Measurements from ENCODE around the gene SOS1. TPM values are rescaled to one million over a fixed set of nuclear protein-coding genes. Genes with fewer than 3 reads are reported as not detected.
A peak's percentile ranks its signal among the peaks of the same experiment; 100 is the strongest.

Gene SOS1
- total RNA-seq: 10 to 100 TPM in 5 of 6 experiments, 1 to 10 TPM in 1; 9.6 to 20.1 (median 16.5) TPM
- long read RNA-seq, partial matches to known transcripts: 0 of 2 reads
- long read RNA-seq, other reads (novel, unspliced or antisense): 2 of 2 reads

DNA sequence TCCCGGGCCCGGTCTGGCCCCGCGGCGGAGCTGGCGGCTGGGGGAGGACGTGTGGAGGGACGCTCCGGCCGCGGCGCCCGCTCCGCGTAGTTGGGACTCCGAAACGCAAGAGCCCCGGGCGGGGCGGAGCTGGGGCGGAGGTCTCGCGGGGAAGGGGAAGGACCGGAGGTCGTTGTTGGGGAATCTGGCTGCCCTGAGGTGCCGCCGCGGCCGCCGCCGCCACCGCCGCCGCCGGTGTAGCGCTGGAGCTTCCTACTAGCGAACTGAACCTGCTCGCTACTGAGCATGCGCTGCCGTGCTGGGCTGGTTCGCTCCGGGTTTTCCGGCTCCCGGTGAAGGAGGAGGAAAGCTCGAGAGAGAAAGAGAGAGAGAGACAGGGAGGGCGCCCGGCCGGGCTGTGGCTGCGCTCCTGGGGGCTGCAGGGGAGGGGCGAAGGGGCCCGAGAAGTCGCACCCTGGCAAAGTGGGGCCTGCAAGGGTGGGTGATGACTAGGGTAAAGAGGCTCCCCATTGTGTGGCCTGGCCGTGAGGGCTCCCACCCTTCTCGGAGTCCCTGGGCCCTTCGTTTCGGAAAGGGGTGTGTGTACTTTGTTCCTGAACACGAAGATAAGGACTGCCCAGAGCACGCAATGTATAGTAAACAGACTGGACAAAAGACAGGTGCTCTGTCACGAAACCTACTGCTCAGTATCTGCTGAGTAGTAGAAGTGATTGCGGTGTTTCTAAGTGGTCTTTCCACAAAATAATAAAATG, at the start of gene SOS1:
Gene SOS1, minus strand, starts transcription at position 281 of the 752 bp plus-strand sequence. CDS start 629 bp downstream, outside the sequence.
- DNase-seq (peak; percentile 97), ATAC-seq (peak; percentile 74 to 82 (median 78))
- Histone ChIP-seq H3K36me3 (no peaks in the 10 kb centered on the region), H3K4me3 (peak within 1 kb of the TSS; percentile 82 to 85 (median 82)), H3K27me3 (no peaks in the 10 kb centered on the region), H3K9me3 (no peaks in the 10 kb centered on the region), H3K27ac (peak within 1 kb of the TSS; percentile 93 to 98 (median 98)), H3K4me1 (peaks cover 0 to 32% (median 11%) of the 10 kb centered on the region in 4 donors)
- under 1% methylated on average over 22 of the region's 60 CpGs for WGBS (ENCODE audit: insufficient coverage, low coverage, low lambda C conversion rate, missing lambda C conversion rate)
- intact Hi-C loops (cut with DNase I): no loop called here
- TF ChIP-seq, protein P1, sequence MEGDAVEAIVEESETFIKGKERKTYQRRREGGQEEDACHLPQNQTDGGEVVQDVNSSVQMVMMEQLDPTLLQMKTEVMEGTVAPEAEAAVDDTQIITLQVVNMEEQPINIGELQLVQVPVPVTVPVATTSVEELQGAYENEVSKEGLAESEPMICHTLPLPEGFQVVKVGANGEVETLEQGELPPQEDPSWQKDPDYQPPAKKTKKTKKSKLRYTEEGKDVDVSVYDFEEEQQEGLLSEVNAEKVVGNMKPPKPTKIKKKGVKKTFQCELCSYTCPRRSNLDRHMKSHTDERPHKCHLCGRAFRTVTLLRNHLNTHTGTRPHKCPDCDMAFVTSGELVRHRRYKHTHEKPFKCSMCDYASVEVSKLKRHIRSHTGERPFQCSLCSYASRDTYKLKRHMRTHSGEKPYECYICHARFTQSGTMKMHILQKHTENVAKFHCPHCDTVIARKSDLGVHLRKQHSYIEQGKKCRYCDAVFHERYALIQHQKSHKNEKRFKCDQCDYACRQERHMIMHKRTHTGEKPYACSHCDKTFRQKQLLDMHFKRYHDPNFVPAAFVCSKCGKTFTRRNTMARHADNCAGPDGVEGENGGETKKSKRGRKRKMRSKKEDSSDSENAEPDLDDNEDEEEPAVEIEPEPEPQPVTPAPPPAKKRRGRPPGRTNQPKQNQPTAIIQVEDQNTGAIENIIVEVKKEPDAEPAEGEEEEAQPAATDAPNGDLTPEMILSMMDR (IDR thresholded peaks at IDR 0.05): no peak
- TF ChIP-seq POLR2A (IDR thresholded peaks at IDR 0.05): peak; percentile 93

DNA sequence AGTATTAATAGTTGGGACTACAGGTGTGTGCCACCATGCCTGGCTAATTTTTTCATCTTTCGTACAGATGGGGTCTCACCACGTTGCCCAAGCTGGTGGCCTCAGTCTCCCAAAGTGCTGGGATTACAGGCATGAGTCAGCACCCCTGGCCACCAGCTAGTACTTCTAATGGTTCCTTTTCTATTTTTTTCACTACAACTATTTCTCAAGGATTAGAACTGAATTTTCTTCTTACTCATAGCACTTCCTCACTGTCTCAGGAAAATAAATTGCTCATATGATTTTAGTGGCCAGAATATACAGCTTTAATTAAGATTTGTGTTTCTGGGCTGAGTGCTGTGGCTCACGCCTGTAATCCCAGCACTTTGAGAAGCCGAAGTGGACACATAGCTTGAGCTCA, 43.2 kb upstream of the SOS1 start:
- ATAC-seq (no peak), DNase-seq (no peak)
- H3K9me3 ChIP-seq: no peaks in the 10 kb centered on the region
- WGBS (ENCODE audit: insufficient coverage, low coverage, low lambda C conversion rate, missing lambda C conversion rate): 72% methylated on average over 3 of the region's 4 CpGs
- no peaks in the 10 kb centered on the region for H3K36me3 ChIP-seq
- TF ChIP-seq POLR2A (IDR thresholded peaks at IDR 0.05): no peak
- TF ChIP-seq, protein P1 (IDR thresholded peaks at IDR 0.05): no peak
- intact Hi-C loops (cut with DNase I): no loop called here
- H3K4me3 ChIP-seq: no peak overlapping the region
- no peaks in the 10 kb centered on the region for H3K4me1 ChIP-seq
- H3K27ac ChIP-seq: no peak overlapping the region
- no peaks in the 10 kb centered on the region for H3K27me3 ChIP-seq

DNA sequence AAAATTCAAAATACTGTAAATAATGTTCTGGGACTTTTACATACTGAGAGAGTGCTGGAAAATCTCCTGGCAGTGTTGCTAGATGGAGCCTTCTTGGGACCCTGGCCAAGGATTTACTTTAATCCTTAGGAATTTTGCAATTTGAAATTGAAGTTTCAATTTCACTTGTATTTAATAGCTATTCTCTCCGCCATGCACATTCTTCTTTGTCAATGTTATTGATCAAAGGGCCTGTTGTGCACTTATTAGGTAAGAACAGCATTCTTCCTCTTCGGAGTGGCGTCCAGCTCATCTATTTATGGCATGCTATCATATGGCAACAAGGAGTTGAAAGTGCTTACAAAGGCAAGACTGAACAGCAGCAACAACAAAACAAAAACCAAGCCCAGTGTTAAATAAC, 40.1 kb upstream of the SOS1 start:
- H3K27ac ChIP-seq: no peak overlapping the region
- H3K4me1 ChIP-seq: no peaks in the 10 kb centered on the region
- TF ChIP-seq, protein P1 (IDR thresholded peaks at IDR 0.05): no peak
- no peak for TF ChIP-seq POLR2A (IDR thresholded peaks at IDR 0.05)
- no peaks in the 10 kb centered on the region for H3K27me3 ChIP-seq
- ATAC-seq (no peak), DNase-seq (no peak)
- no peaks in the 10 kb centered on the region for H3K36me3 ChIP-seq
- intact Hi-C loops (cut with DNase I): no loop called here
- H3K9me3 ChIP-seq: no peaks in the 10 kb centered on the region
- 73% methylated on average over 3 of the region's 3 CpGs for WGBS (ENCODE audit: insufficient coverage, low coverage, low lambda C conversion rate, missing lambda C conversion rate)
- no peak overlapping the region for H3K4me3 ChIP-seq

DNA sequence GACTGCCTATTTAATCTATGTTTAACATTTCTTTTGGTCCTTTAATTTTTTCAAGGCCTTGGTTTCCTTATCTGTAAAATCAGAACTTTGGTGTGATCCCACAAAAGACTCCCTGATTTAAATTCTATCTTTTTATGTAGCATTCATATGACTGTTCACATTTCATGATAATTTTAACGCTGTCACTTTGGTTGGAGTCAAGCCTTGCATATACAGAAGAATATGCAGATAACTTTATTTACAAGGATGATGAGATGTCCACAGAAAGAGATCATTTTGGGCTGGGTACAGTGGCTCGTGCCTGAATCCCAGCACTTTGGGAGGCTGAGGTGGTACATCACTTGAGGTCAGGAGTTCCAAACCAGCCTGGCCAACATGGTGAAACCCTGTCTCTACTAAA, 38.4 kb upstream of the SOS1 start:
- intact Hi-C loops (cut with DNase I): no loop called here
- DNase-seq (no peak), ATAC-seq (no peak)
- WGBS (ENCODE audit: insufficient coverage, low coverage, low lambda C conversion rate, missing lambda C conversion rate): 67% methylated on average over 2 of the region's 2 CpGs
- no peaks in the 10 kb centered on the region for H3K4me1 ChIP-seq
- no peaks in the 10 kb centered on the region for H3K36me3 ChIP-seq
- no peaks in the 10 kb centered on the region for H3K9me3 ChIP-seq
- H3K4me3 ChIP-seq: no peak overlapping the region
- no peak overlapping the region for H3K27ac ChIP-seq
- TF ChIP-seq, protein P1 (IDR thresholded peaks at IDR 0.05): no peak
- no peak for TF ChIP-seq POLR2A (IDR thresholded peaks at IDR 0.05)
- no peaks in the 10 kb centered on the region for H3K27me3 ChIP-seq

Data from right lobe of liver (tissue), 6 donors.